H1 (cell line): ENCODE data around the gene CAMK2A. TPM values are rescaled to one million over a fixed set of nuclear protein-coding genes. Genes with fewer than 3 reads are reported as not detected.

Source experiments
- CTCF ChIA-PET: fragments of 300-600 bp; sonication (Branson Sonifier 250); formaldehyde crosslinking; loops from one replicate; lab custom pipeline; 2021; ENCODE audit not compliant: partially characterized antibody; lab: Charles Lee
- POLR2A ChIA-PET: fragments of 300-600 bp; sonication (Branson Sonifier 250); formaldehyde crosslinking; loops from one replicate; lab custom pipeline; 2021; ENCODE audit warnings: inconsistent platforms; ENCODE audit not compliant: partially characterized antibody; lab: Charles Lee
- DNase-seq, 2 experiments: peaks; one replicate each; pipeline versions ENCODE4 v3.0.0 to v3.0.0-alpha.2; 2010 to 2022; ENCODE audit warnings: low spot score in 2 of 2, low read depth in 1 of 2, mixed read lengths in 1 of 2
- FAIRE-seq: peaks from 2 replicates; lab custom pipeline; 2011; peaks lifted over from hg19 to GRCh38; lab: Jason Lieb, UNC
- H2AFZ ChIP-seq: 2 replicates; pipeline ENCODE4 v1.8.1; 2012; ENCODE audit warnings: low read length, inconsistent platforms
- H2AK5ac ChIP-seq: 2 replicates; pipeline ENCODE4 v1.6.1; 2013; ENCODE audit warnings: low read depth, low read length
- H2BK120ac ChIP-seq: replicated peaks from 2 replicates; pipeline ENCODE3; 2013; ENCODE audit warnings: low read depth, low read length, inconsistent platforms
- H2BK12ac ChIP-seq: 2 replicates; pipeline ENCODE4 v1.6.1; 2013; ENCODE audit warnings: low read depth, low read length
- H2BK15ac ChIP-seq: 2 replicates; pipeline ENCODE4 v1.6.1; 2013; ENCODE audit warnings: low read length
- H2BK20ac ChIP-seq: 2 replicates; pipeline ENCODE4 v1.6.1; 2013; ENCODE audit warnings: low read length
- H2BK5ac ChIP-seq: 2 replicates; pipeline ENCODE4 v1.6.1; 2013; ENCODE audit warnings: low read depth, low read length
- H3K14ac ChIP-seq: 2 replicates; pipeline ENCODE4 v1.6.1; 2013; ENCODE audit warnings: inconsistent platforms; ENCODE audit not compliant: insufficient read length
- H3K18ac ChIP-seq: 2 replicates; pipeline ENCODE4 v1.6.1; 2013; ENCODE audit warnings: low read length; ENCODE audit errors: extremely low read depth
- H3K23ac ChIP-seq: 2 replicates; pipeline ENCODE4 v1.6.1; 2013; ENCODE audit warnings: inconsistent platforms; ENCODE audit not compliant: insufficient read length
- H3K23me2 ChIP-seq: 2 replicates; pipeline ENCODE4 v1.6.1; 2013; ENCODE audit warnings: low read depth, low read length
- H3K27ac ChIP-seq: 2 replicates; pipeline ENCODE4 v1.6.1; 2011; ENCODE audit warnings: low read depth, low read length, inconsistent platforms
- H3K27me3 ChIP-seq, 4 experiments: replicated peaks in 1 of 4; 1 replicate in 1 of 4; 2 replicates in 3 of 4; pipeline versions ENCODE4 v1.6.1 to v1.8.1; 2011 to 2013; ENCODE audit warnings: low read length in 3 of 4, mild to moderate bottlenecking in 3 of 4, inconsistent platforms in 2 of 4, mixed read lengths in 2 of 4, moderate library complexity in 1 of 4; ENCODE audit not compliant: control insufficient read depth in 3 of 4, insufficient read depth in 3 of 4; ENCODE audit errors: extremely low read depth in 1 of 4
- H3K36me3 ChIP-seq, 4 experiments: 2 replicates each; pipeline versions ENCODE4 v1.6.1 to v1.8.1; 2011 to 2013; ENCODE audit warnings: mild to moderate bottlenecking in 4 of 4, low read length in 3 of 4, moderate library complexity in 2 of 4, control low read depth in 1 of 4, inconsistent platforms in 1 of 4; ENCODE audit not compliant: insufficient read depth in 4 of 4, control insufficient read depth in 2 of 4
- H3K4ac ChIP-seq: replicated peaks from 2 replicates; pipeline ENCODE3; 2013; ENCODE audit warnings: low read length, low read depth, mixed read lengths, inconsistent platforms; ENCODE audit not compliant: insufficient read length
- H3K4me1 ChIP-seq, 4 experiments: replicated peaks in 1 of 4; 1 replicate in 1 of 4; 2 replicates in 3 of 4; pipeline versions ENCODE4 v1.6.1 to v1.8.1; 2011 to 2013; ENCODE audit warnings: low read length in 3 of 4, inconsistent platforms in 2 of 4, mixed read lengths in 1 of 4; ENCODE audit not compliant: insufficient read depth in 4 of 4, control insufficient read depth in 3 of 4
- H3K4me2 ChIP-seq, 2 experiments: 2 replicates each; pipeline versions ENCODE4 v1.6.1 to v1.8.1; 2011 to 2013; ENCODE audit warnings: low read depth in 2 of 2, low read length in 2 of 2, control low read depth in 1 of 2, inconsistent platforms in 1 of 2, mild to moderate bottlenecking in 1 of 2; ENCODE audit not compliant: insufficient read depth in 1 of 2
- H3K4me3 ChIP-seq, 4 experiments: fragments of 200-600, 300-600 bp in 1 of 4; sonication (generic), shearing (Covaris generic), sonication (Bioruptor Twin) in 1 of 4; 2 replicates each; pipeline versions ENCODE4 v1.5.1 to v1.8.1; 2011 to 2016; ENCODE audit warnings: low read length in 4 of 4, low read depth in 3 of 4, control low read depth in 2 of 4, inconsistent platforms in 2 of 4, mild to moderate bottlenecking in 2 of 4, mixed read lengths in 1 of 4, moderate library complexity in 1 of 4; ENCODE audit not compliant: insufficient read depth in 2 of 4; ENCODE audit errors: extremely low read depth in 1 of 4
- H3K56ac ChIP-seq: replicated peaks from 2 replicates; pipeline ENCODE3; 2013; ENCODE audit warnings: low read depth, mild to moderate bottlenecking, mixed read lengths, low read length, inconsistent platforms; ENCODE audit not compliant: insufficient read length
- H3K79me1 ChIP-seq: 2 replicates; pipeline ENCODE4 v1.6.1; 2013; ENCODE audit warnings: low read depth, low read length, control low read depth
- H3K79me2 ChIP-seq, 2 experiments: 2 replicates each; pipeline versions ENCODE4 v1.6.1 to v1.8.1; 2012 to 2013; ENCODE audit warnings: low read length in 2 of 2, mild to moderate bottlenecking in 2 of 2, inconsistent platforms in 1 of 2; ENCODE audit not compliant: insufficient read depth in 2 of 2, control insufficient read depth in 1 of 2
- H3K9ac ChIP-seq, 4 experiments: replicated peaks in 1 of 4; 1 replicate in 1 of 4; 2 replicates in 3 of 4; pipeline versions ENCODE4 v1.6.1 to v1.8.1; 2011 to 2013; ENCODE audit warnings: low read depth in 3 of 4, low read length in 3 of 4, control low read depth in 2 of 4, mild to moderate bottlenecking in 2 of 4, moderate library complexity in 2 of 4, inconsistent platforms in 1 of 4; ENCODE audit errors: extremely low read depth in 1 of 4
- H3K9me3 ChIP-seq, 2 experiments: 2 replicates each; pipeline versions ENCODE4 v1.6.1 to v1.8.1; 2012 to 2013; ENCODE audit warnings: mild to moderate bottlenecking in 2 of 2, moderate library complexity in 2 of 2, control low read depth in 1 of 2, inconsistent platforms in 1 of 2, low read depth in 1 of 2, low read length in 1 of 2, mixed read lengths in 1 of 2; ENCODE audit not compliant: insufficient read depth in 2 of 2
- H4K20me1 ChIP-seq, 2 experiments: replicated peaks in 1 of 2; 2 replicates each; pipeline versions ENCODE3 to v1.8.1; 2011 to 2013; ENCODE audit warnings: inconsistent platforms in 2 of 2, low read length in 2 of 2, mild to moderate bottlenecking in 1 of 2; ENCODE audit not compliant: insufficient read depth in 2 of 2, control insufficient read depth in 1 of 2
- H4K5ac ChIP-seq: 2 replicates; pipeline ENCODE4 v1.6.1; 2013; ENCODE audit warnings: low read length, low read depth, mixed read lengths, inconsistent platforms; ENCODE audit not compliant: insufficient read length
- H4K8ac ChIP-seq: 2 replicates; pipeline ENCODE4 v1.8.0; 2013; ENCODE audit warnings: mild to moderate bottlenecking, moderate library complexity, low read length, inconsistent platforms; ENCODE audit not compliant: insufficient read depth; ENCODE audit errors: extremely low read depth
- H4K91ac ChIP-seq: replicated peaks from 2 replicates; pipeline ENCODE3; 2013; ENCODE audit warnings: low read length, mixed read lengths, inconsistent platforms; ENCODE audit not compliant: insufficient read length
- CBX5 ChIP-seq: fragments of 300-800, 300-1000 bp; sonication (generic); IDR thresholded peaks from 2 replicates; pipeline ENCODE4 v1.7.1; 2016; ENCODE audit warnings: antibody characterized with exemption, low read length, low read depth
- POU5F1 ChIP-seq: IDR thresholded peaks from 2 replicates; pipeline ENCODE4 v1.6.1; 2011; ENCODE audit warnings: low read depth, mild to moderate bottlenecking, low read length, moderate library complexity
- TAF1 ChIP-seq: IDR thresholded peaks from 2 replicates; pipeline ENCODE4 v1.6.1; 2011; ENCODE audit warnings: mild to moderate bottlenecking, low read depth, low read length
- TEAD4 ChIP-seq: IDR thresholded peaks from 2 replicates; pipeline ENCODE4 v1.6.1; 2012; ENCODE audit warnings: low read depth, low read length, inconsistent platforms, mixed read lengths
- WGBS, 2 experiments: shearing (Covaris generic) in 1 of 2; methylation state at CpG; one replicate each; pipeline versions ENCODE4 v1.1.6 to v1.1.7; 2013 to 2015; ENCODE audit warnings: low lambda C conversion rate in 2 of 2, mixed read lengths in 2 of 2, inconsistent platforms in 1 of 2, low coverage in 1 of 2, missing lambda C conversion rate in 1 of 2; ENCODE audit not compliant: insufficient replicate concordance in 2 of 2, insufficient coverage in 1 of 2, insufficient read length in 1 of 2; ENCODE audit errors: extremely low coverage in 1 of 2, missing lambda C conversion rate in 1 of 2; 5-methylcytosine and 5-hydroxymethylcytosine counted together
- polyA plus RNA-seq, 7 experiments: library from polyadenylated mRNA; depleted of rRNA in 3 of 7; stranded (reverse) in 5 of 7; unstranded in 2 of 7; fragments of >200 nt in 5 of 7; fragments of 200-250 nt in 2 of 7; gene quantifications; 1 replicate in 5 of 7; 2 replicates in 1 of 7; 4 replicates in 1 of 7; pipeline versions ENCODE4 v1.2.1 to v1.2.3, GENCODE V29; 2011 to 2013; ENCODE audit warnings: missing spikeins in 2 of 7, mixed read lengths in 2 of 7
- total RNA-seq: library from RNA; stranded (reverse); fragmentation: NEBNext Ultra II Directional; extraction: Animal tissue kit (Norgen Biotek cat#: 25700); gene quantifications from 2 replicates; pipeline ENCODE4 v1.2.1, GENCODE V29; 2021

CAMK2A gene
- total and polyA plus RNA-seq, 2 of the 8 experiments (the other 6 are each of a cell fraction or from before 2014, with no cell fraction given) = 0.20 to 0.28 TPM

DNA sequence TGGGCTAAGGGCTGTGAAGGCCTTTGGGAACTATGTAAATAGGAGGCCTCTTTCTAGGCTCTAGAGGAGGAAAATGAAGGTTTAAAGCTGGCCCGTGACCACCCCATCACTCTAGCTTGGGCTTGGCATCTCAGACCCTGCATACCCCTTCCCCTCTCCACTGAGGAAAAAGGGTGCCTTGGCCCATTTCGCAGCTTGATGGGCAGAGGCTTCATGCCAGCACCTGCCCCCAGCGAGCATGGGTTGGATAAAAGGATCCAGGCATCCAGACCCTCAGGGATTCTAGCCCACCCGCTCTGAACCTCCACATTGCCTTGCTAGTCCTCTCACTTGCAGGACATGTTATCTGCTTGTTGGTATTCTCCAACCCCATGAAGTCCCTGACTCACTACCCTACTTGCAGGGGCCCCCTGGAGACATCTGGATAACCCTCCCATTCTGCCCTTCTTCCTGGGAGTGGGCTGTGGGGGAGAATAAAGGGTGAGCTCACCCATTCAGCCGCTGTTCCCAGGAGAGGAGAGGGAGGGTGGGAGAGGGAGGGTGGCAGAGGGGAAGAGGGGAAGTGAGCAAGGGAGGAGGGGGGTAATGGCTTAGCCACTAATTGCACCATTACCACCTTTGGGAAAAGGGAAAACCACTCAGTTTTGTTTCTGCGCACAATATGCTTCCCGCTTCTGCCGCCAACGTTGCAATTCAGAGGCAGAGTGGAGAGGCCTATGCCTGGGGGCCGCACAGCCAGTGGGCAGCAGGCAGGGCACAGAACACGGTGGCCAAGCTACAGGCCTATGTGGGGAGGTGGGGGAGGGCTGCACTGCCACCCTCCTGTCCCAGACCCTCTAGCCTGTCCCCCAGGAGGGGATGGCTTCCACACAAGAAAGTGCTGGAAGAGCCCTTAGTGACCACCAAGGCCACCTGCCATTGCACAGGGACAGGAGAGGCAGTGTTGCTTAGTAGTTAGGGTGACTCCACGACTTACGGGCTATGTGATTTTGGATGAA lies 2.1 kb upstream of the CAMK2A start:
- H3K27me3 ChIP-seq = no peaks in the 10 kb centered on the region; a peak in 1 of 7 replicates
- H4K20me1 ChIP-seq = peaks cover 0 to 5% of the 10 kb centered on the region in 2 experiments
- no peaks in the 10 kb centered on the region for H3K36me3 ChIP-seq
- no peak overlapping the region for H3K27ac ChIP-seq
- H3K79me2 ChIP-seq = no peaks in the 10 kb centered on the region
- no peak for FAIRE-seq
- no peak overlapping the region for H3K23ac ChIP-seq
- TF ChIP-seq TAF1 (no peak), CBX5 (no peak), POU5F1 (no peak), TEAD4 (no peak)
- no peak overlapping the region for H3K4me2 ChIP-seq
- POLR2A ChIA-PET = no interaction called here
- 79% methylated on average over 9 of the region's 13 CpGs; no CpG with 5 or more reads in 1 of the 2 experiments for WGBS, 2 experiments
- H3K18ac ChIP-seq = no peak overlapping the region
- H4K91ac ChIP-seq = no peak overlapping the region
- no peak overlapping the region for H3K9ac ChIP-seq
- no peak overlapping the region for H4K8ac ChIP-seq
- H3K23me2 ChIP-seq = no peaks in the 10 kb centered on the region; the same call in 1 of the 2 replicates
- H2AK5ac ChIP-seq = no peak overlapping the region
- H2BK120ac ChIP-seq = no peak overlapping the region
- no peak overlapping the region for H3K14ac ChIP-seq
- no peak overlapping the region for H3K4me3 ChIP-seq
- H2BK15ac ChIP-seq = no peak overlapping the region
- no peak overlapping the region for H2BK20ac ChIP-seq
- no peak overlapping the region for H2BK12ac ChIP-seq
- no peaks in the 10 kb centered on the region for H3K79me1 ChIP-seq
- H2AFZ ChIP-seq = no peak overlapping the region
- H2BK5ac ChIP-seq = no peak overlapping the region
- no peak overlapping the region for H3K4ac ChIP-seq
- no peaks in the 10 kb centered on the region for H3K9me3 ChIP-seq
- CTCF ChIA-PET = interaction anchor here (0.6 to 1.5 kb wide), 3 partner anchors 29 to 691 kb away, joined by 3 read pairs; no protein-coding TSS in a partner anchor
- no peak overlapping the region for H3K56ac ChIP-seq
- H3K4me1 ChIP-seq = peaks cover 0 to 4% (median 1%) of the 10 kb centered on the region in 4 experiments; a peak in 4 of 7 replicates
- H4K5ac ChIP-seq = no peak overlapping the region
- no peak for DNase-seq
